HG02678 (cell line): ENCODE measurements around the gene MIDN.

Experiments used
- ATAC-seq: cut with Tn5 transposase; IDR thresholded peaks from one replicate; pipeline ENCODE4 v1.9.1; 2021; ENCODE audit warnings: mild to moderate bottlenecking, moderate library complexity; ENCODE audit not compliant: unreplicated experiment

The MIDN gene

DNA sequence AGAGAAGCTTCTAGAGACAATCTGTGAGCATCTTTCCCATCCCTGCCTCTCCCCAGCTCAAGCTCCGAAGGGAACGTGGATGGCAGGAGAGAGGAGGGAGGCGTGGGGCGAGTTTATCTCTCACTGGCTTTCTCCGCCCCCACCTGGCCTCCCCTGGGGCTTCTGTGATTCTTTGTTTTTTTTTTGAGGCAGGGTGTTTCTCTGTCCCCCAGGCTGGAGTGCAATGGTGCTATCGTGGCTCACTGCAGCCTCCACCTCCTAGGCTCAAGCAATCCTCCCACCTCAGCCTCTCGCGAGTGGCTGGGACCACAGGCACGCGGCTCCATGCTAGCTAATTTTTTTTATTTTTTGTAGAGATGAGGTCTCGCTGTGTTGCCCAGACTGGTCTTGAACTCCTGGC is 60.3 kb downstream of the MIDN start:
- ATAC-seq, result no peak
